ENCODE measurements around the gene EEF2K.

Gene EEF2K

GRCh38 chr16:22257440-22257839 lies 51.4 kb downstream of the EEF2K start:
- no peak overlapping the region for H3K27ac ChIP-seq (ENCODE audit: low read depth, low read length)
- no peaks in the 10 kb centered on the region for H3K79me2 ChIP-seq (ENCODE audit: control insufficient read depth, low read length)
- peaks cover 37% of the 10 kb centered on the region for H3K36me3 ChIP-seq (ENCODE audit: control insufficient read depth, low read length)
- no peaks in the 10 kb centered on the region for H3K4me1 ChIP-seq (ENCODE audit: control insufficient read depth, low read length)
- H3K27me3 ChIP-seq (ENCODE audit: control insufficient read depth, low read length): no peaks in the 10 kb centered on the region
- no peaks in the 10 kb centered on the region for H3K9me2 ChIP-seq (replicated peaks; ENCODE audit: control insufficient read depth, low read length)
- TF ChIP-seq CTCF (IDR thresholded peaks at IDR 0.05; ENCODE audit: low read depth, low read length, poor library complexity, severe bottlenecking) (no peak), EZH2phosphoT487 (IDR thresholded peaks at IDR 0.05; ENCODE audit: borderline replicate concordance, low read length) (no peak)
- no peaks in the 10 kb centered on the region for H4K20me1 ChIP-seq (ENCODE audit: control insufficient read depth, insufficient read depth, low read depth, low read length)
- peaks cover 8% of the 10 kb centered on the region; the same call in 1 of the 2 replicates for H3K9me3 ChIP-seq (ENCODE audit: control insufficient read depth, insufficient read depth, low read length)
- H3K4me2 ChIP-seq (ENCODE audit: low read length): no peak overlapping the region
- no peak overlapping the region for H3K4me3 ChIP-seq (ENCODE audit: low read length)
- no peaks in the 10 kb centered on the region for H3F3A ChIP-seq (ENCODE audit: control insufficient read depth, insufficient read depth)

DNA sequence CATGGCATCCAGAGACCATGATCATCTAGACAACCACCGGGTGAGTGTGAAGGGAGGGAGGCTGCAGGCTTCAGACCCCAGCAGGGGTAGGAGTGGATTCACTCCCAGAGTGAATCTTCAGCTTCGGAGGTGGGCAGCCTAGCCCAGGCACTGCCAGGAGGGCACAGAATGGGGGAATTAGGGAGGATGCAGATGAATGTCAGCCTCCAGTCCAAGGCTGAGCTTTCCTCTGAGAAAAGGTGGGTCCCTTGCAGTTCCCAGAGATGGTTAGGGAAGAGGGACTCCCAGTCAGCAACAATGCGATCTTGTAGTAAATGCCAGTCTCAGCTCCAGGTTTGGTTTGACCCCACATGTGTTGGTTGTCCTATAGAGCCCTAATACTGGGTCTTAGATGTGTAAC lies 54.4 kb downstream of the EEF2K start:
- H3K36me3 ChIP-seq (ENCODE audit: control insufficient read depth, low read length): peaks cover 31% of the 10 kb centered on the region
- no peaks in the 10 kb centered on the region for H3K4me1 ChIP-seq (ENCODE audit: control insufficient read depth, low read length)
- H3K4me3 ChIP-seq (ENCODE audit: low read length): no peak overlapping the region
- H3K4me2 ChIP-seq (ENCODE audit: low read length): no peak overlapping the region
- no peak for TF ChIP-seq EZH2phosphoT487 (IDR thresholded peaks at IDR 0.05; ENCODE audit: borderline replicate concordance, low read length)
- TF ChIP-seq CTCF (IDR thresholded peaks at IDR 0.05; ENCODE audit: low read depth, low read length, poor library complexity, severe bottlenecking): no peak
- H3F3A ChIP-seq (ENCODE audit: control insufficient read depth, insufficient read depth): no peaks in the 10 kb centered on the region
- no peaks in the 10 kb centered on the region for H3K79me2 ChIP-seq (ENCODE audit: control insufficient read depth, low read length)
- H3K27me3 ChIP-seq (ENCODE audit: control insufficient read depth, low read length): no peaks in the 10 kb centered on the region
- H4K20me1 ChIP-seq (ENCODE audit: control insufficient read depth, insufficient read depth, low read depth, low read length): no peaks in the 10 kb centered on the region
- no peak overlapping the region for H3K27ac ChIP-seq (ENCODE audit: low read depth, low read length)
- H3K9me2 ChIP-seq (replicated peaks; ENCODE audit: control insufficient read depth, low read length): no peaks in the 10 kb centered on the region
- peaks cover 3% of the 10 kb centered on the region; the same call in 1 of the 2 replicates for H3K9me3 ChIP-seq (ENCODE audit: control insufficient read depth, insufficient read depth, low read length)

- Histone ChIP-seq H3K9me2 (replicated peaks; ENCODE audit: control insufficient read depth, low read length) (no peaks in the 10 kb centered on the region), H3K36me3 (ENCODE audit: control insufficient read depth, low read length) (peaks cover 21% of the 10 kb centered on the region), H3K9me3 (ENCODE audit: control insufficient read depth, insufficient read depth, low read length) (0 out of 2 replicates have a peak, but pooled peaks cover 3% of the 10 kb centered on the region), H3K79me2 (ENCODE audit: control insufficient read depth, low read length) (no peaks in the 10 kb centered on the region), H3F3A (ENCODE audit: control insufficient read depth, insufficient read depth) (no peaks in the 10 kb centered on the region), H3K4me3 (ENCODE audit: low read length) (no peak overlapping the region), H4K20me1 (ENCODE audit: control insufficient read depth, insufficient read depth, low read depth, low read length) (no peaks in the 10 kb centered on the region), H3K27me3 (ENCODE audit: control insufficient read depth, low read length) (no peaks in the 10 kb centered on the region), H3K27ac (ENCODE audit: low read depth, low read length) (no peak overlapping the region), H3K4me1 (ENCODE audit: control insufficient read depth, low read length) (no peaks in the 10 kb centered on the region), H3K4me2 (ENCODE audit: low read length) (no peak overlapping the region)
- TF ChIP-seq EZH2phosphoT487 (IDR thresholded peaks at IDR 0.05; ENCODE audit: borderline replicate concordance, low read length): no peak
- no peak for TF ChIP-seq CTCF (IDR thresholded peaks at IDR 0.05; ENCODE audit: low read depth, low read length, poor library complexity, severe bottlenecking)
Measured at GRCh38 chr16:22262460-22262859, 56.4 kb downstream of the EEF2K start.

All from DOHH2 (cell line).